22Rv1 (cell line): ENCODE results near the gene PIAS4.

Experiments used
- ZFX ChIP-seq: fragments of 450-650 bp; IDR thresholded peaks from 2 replicates; pipeline ENCODE4 v1.6.1; 2017; ENCODE audit warnings: antibody characterized with exemption, borderline replicate concordance
- TF ChIP-seq, protein P1 (sequence below): fragments of 450-650 bp; IDR thresholded peaks from 2 replicates; pipeline ENCODE4 v1.5.1; 2017; ENCODE audit warnings: mild to moderate bottlenecking

DNA sequence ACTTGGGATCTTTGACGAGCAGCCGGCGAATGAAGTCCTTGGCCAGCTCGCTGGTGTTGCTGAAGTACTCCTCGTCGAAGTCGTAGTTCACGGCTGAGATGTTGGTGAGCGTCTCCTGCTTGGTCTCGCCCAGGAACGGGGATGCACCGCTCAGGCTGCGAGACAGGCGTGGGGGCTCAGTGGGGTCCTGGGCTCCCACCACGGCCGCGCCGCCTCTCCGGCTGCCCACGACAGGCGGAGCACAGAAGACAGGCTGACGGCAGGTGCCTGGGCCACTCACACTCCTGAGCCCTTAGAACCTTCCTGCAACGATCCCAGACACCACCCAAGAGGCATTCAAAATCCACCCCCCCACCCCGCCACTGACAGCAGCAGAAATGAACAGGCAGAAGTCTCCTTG lies 46.5 kb upstream of the PIAS4 start:
- TF ChIP-seq ZFX: no peak
- TF ChIP-seq, protein P1, sequence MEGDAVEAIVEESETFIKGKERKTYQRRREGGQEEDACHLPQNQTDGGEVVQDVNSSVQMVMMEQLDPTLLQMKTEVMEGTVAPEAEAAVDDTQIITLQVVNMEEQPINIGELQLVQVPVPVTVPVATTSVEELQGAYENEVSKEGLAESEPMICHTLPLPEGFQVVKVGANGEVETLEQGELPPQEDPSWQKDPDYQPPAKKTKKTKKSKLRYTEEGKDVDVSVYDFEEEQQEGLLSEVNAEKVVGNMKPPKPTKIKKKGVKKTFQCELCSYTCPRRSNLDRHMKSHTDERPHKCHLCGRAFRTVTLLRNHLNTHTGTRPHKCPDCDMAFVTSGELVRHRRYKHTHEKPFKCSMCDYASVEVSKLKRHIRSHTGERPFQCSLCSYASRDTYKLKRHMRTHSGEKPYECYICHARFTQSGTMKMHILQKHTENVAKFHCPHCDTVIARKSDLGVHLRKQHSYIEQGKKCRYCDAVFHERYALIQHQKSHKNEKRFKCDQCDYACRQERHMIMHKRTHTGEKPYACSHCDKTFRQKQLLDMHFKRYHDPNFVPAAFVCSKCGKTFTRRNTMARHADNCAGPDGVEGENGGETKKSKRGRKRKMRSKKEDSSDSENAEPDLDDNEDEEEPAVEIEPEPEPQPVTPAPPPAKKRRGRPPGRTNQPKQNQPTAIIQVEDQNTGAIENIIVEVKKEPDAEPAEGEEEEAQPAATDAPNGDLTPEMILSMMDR: no peak
